Activated CD8-positive, alpha-beta memory T cell treated with anti-CD3 and anti-CD28 coated beads, Interleukin-2, amount 10 ng/mL, durations not matched to agents 7 days and 5 days (primary cell): ENCODE data around the gene MMADHC. TPM values are rescaled to one million over a fixed set of nuclear protein-coding genes. Genes with fewer than 3 reads are reported as not detected.

Experiments
- ATAC-seq: fragments of 150-1000 bp; cut with Tn5 transposase; one replicate; pipeline ENCODE4 v1.10.0; 2021; ENCODE audit warnings: moderate library complexity
- CTCF ChIA-PET: fragments of 350-600 bp; sonication (Branson Sonifier 250); formaldehyde crosslinking; loops from one replicate; lab custom pipeline; 2021; ENCODE audit warnings: antibody characterized with exemption; lab: Charles Lee
- DNase-seq: peaks from one replicate; pipeline ENCODE4 v3.0.0-alpha.2; 2020
- H3K27ac Mint-ChIP-seq: one replicate; pipeline ENCODE4 v1.8.0; 2021; ENCODE audit warnings: mild to moderate bottlenecking, mixed read lengths
- H3K27me3 Mint-ChIP-seq: one replicate; pipeline ENCODE4 v1.8.0; 2021; ENCODE audit warnings: mixed read lengths
- H3K36me3 Mint-ChIP-seq: one replicate; pipeline ENCODE4 v1.8.0; 2021; ENCODE audit warnings: mild to moderate bottlenecking, mixed read lengths
- H3K4me1 Mint-ChIP-seq: one replicate; pipeline ENCODE4 v1.8.0; 2021; ENCODE audit warnings: mixed read lengths
- H3K4me3 Mint-ChIP-seq: one replicate; pipeline ENCODE4 v1.8.0; 2021; ENCODE audit warnings: mild to moderate bottlenecking, moderate library complexity, mixed read lengths
- H3K9me3 Mint-ChIP-seq: one replicate; pipeline ENCODE4 v1.8.0; 2022; ENCODE audit warnings: low read depth, mixed read lengths
- total RNA-seq, 2 experiments: library from RNA; stranded (reverse); gene quantifications; one replicate each; pipeline ENCODE4 v1.2.3, GENCODE V29; 2021

The MMADHC gene
- 100 to 1,000 TPM in 1 of 2 experiments, 10 to 100 TPM in 1; 82.1 to 111 TPM for total RNA-seq

DNA sequence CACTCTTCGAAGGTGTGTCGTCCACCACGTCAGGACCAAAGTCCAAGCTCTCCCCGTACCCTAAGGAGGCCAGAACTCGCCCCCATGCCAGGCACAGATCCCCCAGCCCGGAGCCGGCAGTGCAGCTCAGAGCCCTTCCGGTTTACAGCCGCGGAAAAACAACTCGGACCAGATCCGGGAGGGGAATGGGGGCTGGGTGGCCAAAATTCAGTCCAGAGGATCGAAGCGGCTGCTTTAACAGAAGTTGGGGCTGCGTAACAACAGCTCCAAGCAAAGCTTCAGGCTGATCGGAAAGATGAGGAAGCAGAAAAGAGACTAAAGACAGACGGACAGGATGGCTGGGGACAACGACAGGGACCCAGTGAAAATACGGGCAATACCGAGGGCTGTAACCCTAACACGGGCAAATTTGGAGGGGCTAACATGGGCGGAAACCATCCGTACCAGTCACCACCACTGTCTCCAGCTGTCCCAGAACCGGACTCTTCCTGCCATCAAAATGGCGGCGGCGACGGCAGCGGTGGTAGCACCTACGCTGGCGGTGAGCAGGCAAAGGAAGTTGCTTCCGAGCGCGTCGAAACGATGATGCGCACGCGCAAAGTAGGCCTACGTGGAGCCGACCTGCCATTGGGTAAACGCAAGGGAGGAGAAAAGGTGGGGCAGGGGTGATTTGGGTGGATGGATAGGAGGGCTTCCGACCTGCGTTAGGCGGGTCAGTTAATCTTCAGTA lies at the start of gene MMADHC:
Gene MMADHC, minus strand, starts transcription at position 556 of the 730 bp plus-strand sequence. CDS start 678 bp downstream, outside the sequence.
- H3K27ac Mint-ChIP-seq: peak within 1 kb of the TSS; percentile 99
- no peaks in the 10 kb centered on the region for H3K9me3 Mint-ChIP-seq
- peak; percentile 98 for ATAC-seq
- CTCF ChIA-PET: interaction anchor here (0.8 to 1.7 kb wide), 6 partner anchors 8 to 1651 kb away, joined by 3 to 5 read pairs (median 4); no protein-coding TSS in a partner anchor
- H3K27me3 Mint-ChIP-seq: peaks cover 16% of the 10 kb centered on the region
- peak; percentile 97 for DNase-seq
- H3K36me3 Mint-ChIP-seq: peaks cover 32% of the 10 kb centered on the region
- peaks cover 41% of the 10 kb centered on the region for H3K4me1 Mint-ChIP-seq
- peak within 1 kb of the TSS; percentile 100 for H3K4me3 Mint-ChIP-seq

- Mint-ChIP-seq H3K27me3 (no peaks in the 10 kb centered on the region), H3K36me3 (no peaks in the 10 kb centered on the region), H3K9me3 (no peaks in the 10 kb centered on the region), H3K27ac (no peak overlapping the region), H3K4me3 (no peak overlapping the region), H3K4me1 (no peaks in the 10 kb centered on the region)
- DNase-seq (no peak), ATAC-seq (no peak)
- CTCF ChIA-PET: no interaction called here
These were observed 46.5 kb upstream of the MMADHC start for GRCh38 chr2:149634103-149634502.

DNA sequence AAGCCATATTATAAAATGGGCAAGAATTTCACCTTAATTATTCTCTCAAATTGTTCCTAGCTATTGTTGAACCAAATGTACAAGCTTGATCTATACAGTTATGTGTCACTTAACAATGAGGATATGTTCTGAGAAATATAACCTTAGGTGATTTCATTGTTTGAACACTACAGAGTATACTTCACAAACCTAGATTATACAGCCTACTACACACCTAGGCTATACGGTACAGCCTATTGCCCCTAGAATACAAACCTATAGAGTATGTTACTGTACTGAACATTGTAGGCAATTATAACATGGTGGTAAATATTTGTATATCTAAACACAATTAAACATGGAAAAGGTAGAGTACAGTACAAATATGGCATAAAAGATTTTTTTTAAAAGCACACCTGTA lies 42.9 kb upstream of the MMADHC start:
- DNase-seq (no peak), ATAC-seq (no peak)
- CTCF ChIA-PET: no interaction called here
- no peak overlapping the region for H3K27ac Mint-ChIP-seq
- H3K36me3 Mint-ChIP-seq: no peaks in the 10 kb centered on the region
- no peaks in the 10 kb centered on the region for H3K9me3 Mint-ChIP-seq
- H3K27me3 Mint-ChIP-seq: peaks cover 5% of the 10 kb centered on the region
- no peak overlapping the region for H3K4me3 Mint-ChIP-seq
- no peaks in the 10 kb centered on the region for H3K4me1 Mint-ChIP-seq

DNA sequence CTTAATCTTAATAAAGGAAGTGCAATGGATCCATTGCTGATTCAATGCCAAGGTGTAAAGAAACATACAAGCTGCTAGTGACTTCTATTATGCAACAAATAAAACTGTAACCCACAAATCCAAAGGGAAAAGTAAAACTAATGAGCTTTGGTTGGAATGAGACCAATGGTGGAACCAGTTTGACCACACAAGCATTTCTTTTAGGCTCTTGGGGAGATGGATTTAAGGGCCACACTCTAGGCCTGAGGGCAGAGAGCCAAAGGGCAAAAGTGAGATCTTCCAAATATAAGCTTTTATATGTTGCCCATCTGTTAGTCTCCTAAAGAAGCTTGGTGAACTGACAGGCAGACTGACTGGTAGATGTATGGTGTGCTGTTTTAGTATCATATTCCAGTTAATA lies 41.5 kb upstream of the MMADHC start:
- ATAC-seq (no peak), DNase-seq (no peak)
- H3K36me3 Mint-ChIP-seq: no peaks in the 10 kb centered on the region
- H3K4me1 Mint-ChIP-seq: no peaks in the 10 kb centered on the region
- H3K4me3 Mint-ChIP-seq: no peak overlapping the region
- no peaks in the 10 kb centered on the region for H3K9me3 Mint-ChIP-seq
- peaks cover 14% of the 10 kb centered on the region for H3K27me3 Mint-ChIP-seq
- CTCF ChIA-PET: no interaction called here
- no peak overlapping the region for H3K27ac Mint-ChIP-seq

GRCh38 chr2:149627111-149627801 lies 39.7 kb upstream of the MMADHC start:
- Mint-ChIP-seq H3K4me1 (no peaks in the 10 kb centered on the region), H3K4me3 (no peak overlapping the region), H3K27ac (no peak overlapping the region), H3K27me3 (peaks cover 14% of the 10 kb centered on the region), H3K9me3 (no peaks in the 10 kb centered on the region), H3K36me3 (no peaks in the 10 kb centered on the region)
- ATAC-seq (no peak), DNase-seq (no peak)
- CTCF ChIA-PET: no interaction called here

DNA sequence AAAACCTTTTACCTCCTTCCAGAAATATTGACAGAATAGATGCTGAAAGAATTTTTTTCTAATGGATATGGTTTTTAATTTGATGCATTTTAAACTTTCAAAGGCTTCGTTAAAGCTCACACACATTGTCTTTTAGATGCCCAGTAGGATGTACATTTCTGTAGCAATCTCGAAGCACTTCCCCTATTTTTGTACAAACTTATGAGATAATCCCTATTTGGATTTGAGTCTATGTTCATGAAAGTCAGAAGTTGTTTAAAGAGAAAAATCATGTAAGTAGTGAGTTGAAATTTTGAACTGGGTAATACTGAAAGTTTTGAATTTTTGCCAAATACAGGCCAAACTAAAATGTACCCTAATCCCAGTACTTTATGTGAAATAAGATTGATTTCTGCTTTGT lies 38.1 kb upstream of the MMADHC start:
- Mint-ChIP-seq H3K27me3 (peaks cover 18% of the 10 kb centered on the region), H3K36me3 (no peaks in the 10 kb centered on the region), H3K27ac (no peak overlapping the region), H3K4me1 (no peaks in the 10 kb centered on the region), H3K4me3 (no peak overlapping the region), H3K9me3 (no peaks in the 10 kb centered on the region)
- no peak for DNase-seq
- no peak for ATAC-seq
- CTCF ChIA-PET: no interaction called here

GRCh38 chr2:149625271-149625670 lies 37.7 kb upstream of the MMADHC start:
- Mint-ChIP-seq H3K27me3 (peaks cover 18% of the 10 kb centered on the region), H3K27ac (no peak overlapping the region), H3K4me1 (no peaks in the 10 kb centered on the region), H3K4me3 (no peak overlapping the region), H3K9me3 (no peaks in the 10 kb centered on the region), H3K36me3 (no peaks in the 10 kb centered on the region)
- CTCF ChIA-PET: no interaction called here
- DNase-seq: no peak
- ATAC-seq: no peak

- H3K27me3 Mint-ChIP-seq: peaks cover 18% of the 10 kb centered on the region
- no peak overlapping the region for H3K27ac Mint-ChIP-seq
- DNase-seq (no peak), ATAC-seq (no peak)
- H3K4me1 Mint-ChIP-seq: no peaks in the 10 kb centered on the region
- no peak overlapping the region for H3K4me3 Mint-ChIP-seq
- no peaks in the 10 kb centered on the region for H3K36me3 Mint-ChIP-seq
- no peaks in the 10 kb centered on the region for H3K9me3 Mint-ChIP-seq
- CTCF ChIA-PET: no interaction called here
These were observed 34.8 kb upstream of the MMADHC start for GRCh38 chr2:149622343-149622742.

GRCh38 chr2:149617476-149617875 lies 29.9 kb upstream of the MMADHC start:
- Mint-ChIP-seq H3K27me3 (peaks cover 4% of the 10 kb centered on the region), H3K4me3 (no peak overlapping the region), H3K4me1 (no peaks in the 10 kb centered on the region), H3K27ac (no peak overlapping the region), H3K36me3 (no peaks in the 10 kb centered on the region), H3K9me3 (no peaks in the 10 kb centered on the region)
- no peak for DNase-seq
- ATAC-seq: no peak
- CTCF ChIA-PET: no interaction called here

- no peak for DNase-seq
- Mint-ChIP-seq H3K4me3 (no peak overlapping the region), H3K36me3 (no peaks in the 10 kb centered on the region), H3K27ac (no peak overlapping the region), H3K27me3 (peaks cover 4% of the 10 kb centered on the region), H3K9me3 (no peaks in the 10 kb centered on the region), H3K4me1 (no peaks in the 10 kb centered on the region)
- CTCF ChIA-PET: no interaction called here
- ATAC-seq: no peak
These were observed 29.3 kb upstream of the MMADHC start for GRCh38 chr2:149616681-149617456.

- no peak overlapping the region for H3K27ac Mint-ChIP-seq
- no peaks in the 10 kb centered on the region for H3K27me3 Mint-ChIP-seq
- H3K4me3 Mint-ChIP-seq: no peak overlapping the region
- no peaks in the 10 kb centered on the region for H3K36me3 Mint-ChIP-seq
- no peaks in the 10 kb centered on the region for H3K9me3 Mint-ChIP-seq
- ATAC-seq (no peak), DNase-seq (no peak)
- no peaks in the 10 kb centered on the region for H3K4me1 Mint-ChIP-seq
- CTCF ChIA-PET: interaction anchor here (1.1 kb wide), 1 partner anchor 16 kb away, joined by 3 read pairs; no protein-coding TSS in a partner anchor
These were observed 26.1 kb upstream of the MMADHC start for GRCh38 chr2:149613704-149614103.

GRCh38 chr2:149612122-149612521 lies 24.5 kb upstream of the MMADHC start:
- no peak for ATAC-seq
- DNase-seq: no peak
- CTCF ChIA-PET: no interaction called here
- Mint-ChIP-seq H3K36me3 (no peaks in the 10 kb centered on the region), H3K9me3 (no peaks in the 10 kb centered on the region), H3K4me3 (no peak overlapping the region), H3K27ac (no peak overlapping the region), H3K27me3 (peaks cover 5% of the 10 kb centered on the region), H3K4me1 (no peaks in the 10 kb centered on the region)

- Mint-ChIP-seq H3K27ac (no peak overlapping the region), H3K36me3 (no peaks in the 10 kb centered on the region), H3K4me3 (no peak overlapping the region), H3K4me1 (no peaks in the 10 kb centered on the region), H3K27me3 (peaks cover 5% of the 10 kb centered on the region), H3K9me3 (no peaks in the 10 kb centered on the region)
- ATAC-seq (no peak), DNase-seq (no peak)
- CTCF ChIA-PET: no interaction called here
These were observed 23.7 kb upstream of the MMADHC start for GRCh38 chr2:149611100-149611820.
